ENCODE measurements around the gene OR1D5. TPM values are rescaled to one million over a fixed set of nuclear protein-coding genes. Genes with fewer than 3 reads are reported as not detected.
A peak's percentile ranks its signal among the peaks of the same experiment; 100 is the strongest.
"Not testable (repeated sequence)": the region's sequence is repeated elsewhere in the genome, so short reads cannot be mapped to it uniquely, and the experiment has no call there.

OR1D5 gene, protein sequence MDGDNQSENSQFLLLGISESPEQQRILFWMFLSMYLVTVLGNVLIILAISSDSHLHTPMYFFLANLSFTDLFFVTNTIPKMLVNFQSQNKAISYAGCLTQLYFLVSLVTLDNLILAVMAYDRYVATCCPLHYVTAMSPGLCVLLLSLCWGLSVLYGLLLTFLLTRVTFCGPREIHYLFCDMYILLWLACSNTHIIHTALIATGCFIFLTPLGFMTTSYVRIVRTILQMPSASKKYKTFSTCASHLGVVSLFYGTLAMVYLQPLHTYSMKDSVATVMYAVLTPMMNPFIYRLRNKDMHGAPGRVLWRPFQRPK
- polyA plus RNA-seq (2013, experiment 1 of 2; ENCODE audit: insufficient read length): not detected
- polyA plus RNA-seq (2013, experiment 2 of 2; ENCODE audit: insufficient read length): not detected

DNA sequence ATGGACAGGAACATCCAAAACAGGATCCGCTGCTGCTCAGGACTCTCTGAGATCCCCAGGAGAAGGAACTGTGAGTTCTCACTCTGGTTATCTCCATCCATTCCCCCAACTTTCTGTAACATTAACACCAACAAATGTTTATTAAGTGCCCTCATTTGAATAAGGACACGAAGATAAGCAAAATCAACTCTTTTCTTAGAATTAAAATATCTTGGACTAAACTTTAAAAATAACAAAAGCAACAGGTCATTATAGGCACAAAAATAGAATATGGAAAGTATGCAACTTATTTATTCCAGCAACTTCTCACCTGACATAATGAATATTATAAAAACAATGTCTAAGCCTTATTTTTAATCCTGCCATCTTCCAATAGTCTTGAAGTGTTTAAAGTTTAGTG lies at the start of gene OR1D5:
Gene OR1D5 (minus strand): TSS at position 101 of the 400 bp plus-strand sequence. CDS start 0 bp downstream, at position 101.
- not testable (repeated sequence) for DNase-seq

GRCh38 chr17:3104322-3104721 lies 40.9 kb upstream of the OR1D5 start, which contains the start of gene OR1D2:
OR1D2 (minus strand) TSS chr17:3104422; CDS start chr17:3092996, 11,426 bp downstream.
- no peak for DNase-seq

DNA sequence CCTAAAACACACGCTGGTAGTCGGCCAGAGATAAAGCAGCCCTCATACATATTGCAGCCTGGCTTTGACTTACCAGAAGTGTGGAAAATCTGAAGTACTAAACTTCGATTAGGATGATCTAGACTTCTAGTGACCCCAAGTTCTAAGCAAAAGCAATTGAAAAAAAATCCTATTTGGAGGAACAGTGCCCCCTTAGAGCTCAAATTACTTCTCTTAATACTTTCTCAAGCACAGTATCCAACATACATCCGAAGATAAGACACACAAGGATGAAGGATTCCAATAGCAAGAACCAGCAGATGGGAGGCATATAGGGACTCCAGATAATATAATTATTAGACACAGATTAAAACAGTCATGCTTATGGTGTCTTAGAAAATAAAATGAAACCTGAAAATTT lies 10.4 kb upstream of the OR1D5 start:
- not testable (repeated sequence) for DNase-seq

- DNase-seq: not testable (repeated sequence)
Observed at GRCh38 chr17:3065192-3065591, 1.8 kb upstream of the OR1D5 start.

GRCh38 chr17:3062824-3063377 lies 506 bp downstream of the OR1D5 start:
- not testable (repeated sequence) for DNase-seq

DNA sequence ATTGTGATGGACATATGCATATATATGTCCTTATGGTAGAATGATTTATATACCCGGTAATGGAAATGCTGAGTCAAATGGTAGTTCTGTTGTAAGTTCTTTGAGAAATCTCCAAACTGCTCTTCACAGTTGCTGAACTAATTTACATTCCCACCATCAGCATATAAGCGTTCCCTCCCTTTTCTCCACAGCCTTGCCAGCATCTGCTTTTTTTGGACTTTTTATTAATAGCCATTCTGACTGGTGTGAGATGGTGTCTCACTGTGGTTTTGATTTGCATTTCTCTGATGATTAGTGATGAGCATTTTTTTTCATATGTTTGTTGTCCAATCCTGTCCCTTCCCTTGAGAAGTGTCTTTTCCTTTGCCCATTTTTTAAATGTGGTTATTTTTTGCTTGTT lies 8.5 kb downstream of the OR1D5 start:
- not testable (repeated sequence) for DNase-seq

- DNase-seq: no peak
Observed at GRCh38 chr17:3049705-3050295, 13.6 kb downstream of the OR1D5 start.

- peak; percentile 98 for DNase-seq
Observed at GRCh38 chr17:3048727-3049471, 14.5 kb downstream of the OR1D5 start.

DNA sequence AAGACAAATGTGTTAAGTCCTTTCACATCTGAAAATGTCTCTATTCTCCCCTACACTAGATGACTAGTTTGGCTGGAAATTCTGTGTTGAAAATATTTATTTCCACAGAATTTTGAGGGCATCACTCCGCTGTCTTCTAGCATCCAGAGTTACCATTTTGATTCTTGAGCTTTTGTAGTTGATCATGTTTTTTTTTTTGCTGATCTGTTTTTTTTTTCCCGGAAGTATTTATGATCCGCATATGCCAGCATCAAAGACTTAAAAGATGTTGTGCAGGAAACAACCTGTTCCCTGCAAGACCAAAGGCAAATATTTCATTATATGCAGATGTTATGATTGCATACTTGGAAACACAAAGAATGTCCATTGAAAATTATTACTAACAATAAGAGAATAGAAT lies 16.7 kb downstream of the OR1D5 start:
- DNase-seq: no peak

DNA sequence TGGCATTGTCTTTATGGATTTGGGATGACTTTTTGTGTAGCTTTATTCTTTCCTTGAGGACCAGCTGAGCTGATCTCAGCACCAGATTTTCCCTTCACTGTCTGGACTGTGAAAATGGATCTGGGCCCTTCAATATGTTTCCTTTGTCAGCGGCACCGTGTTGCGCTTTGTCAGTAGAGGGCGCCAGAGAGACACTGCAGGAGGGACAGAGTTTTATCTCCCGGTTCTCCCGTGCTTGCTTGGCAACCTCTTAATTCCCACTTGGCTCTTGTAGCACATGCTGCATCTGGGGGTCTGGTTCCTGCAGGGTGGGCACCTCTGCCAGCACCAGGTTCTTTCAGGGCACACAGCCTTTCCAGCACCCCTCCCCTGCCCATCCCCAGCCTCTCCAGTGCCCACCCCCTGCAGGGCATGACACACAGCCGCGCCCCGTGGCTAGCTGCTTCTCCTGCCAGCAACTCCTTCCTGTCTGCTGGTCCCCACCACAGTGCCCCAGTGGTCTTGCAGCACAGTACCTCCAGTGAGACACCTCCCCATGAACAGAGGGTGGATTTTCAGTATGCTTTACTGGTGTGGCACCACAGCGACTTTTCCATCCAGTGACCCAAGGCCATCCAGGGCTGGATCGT lies 19.6 kb downstream of the OR1D5 start:
- DNase-seq: no peak

DNA sequence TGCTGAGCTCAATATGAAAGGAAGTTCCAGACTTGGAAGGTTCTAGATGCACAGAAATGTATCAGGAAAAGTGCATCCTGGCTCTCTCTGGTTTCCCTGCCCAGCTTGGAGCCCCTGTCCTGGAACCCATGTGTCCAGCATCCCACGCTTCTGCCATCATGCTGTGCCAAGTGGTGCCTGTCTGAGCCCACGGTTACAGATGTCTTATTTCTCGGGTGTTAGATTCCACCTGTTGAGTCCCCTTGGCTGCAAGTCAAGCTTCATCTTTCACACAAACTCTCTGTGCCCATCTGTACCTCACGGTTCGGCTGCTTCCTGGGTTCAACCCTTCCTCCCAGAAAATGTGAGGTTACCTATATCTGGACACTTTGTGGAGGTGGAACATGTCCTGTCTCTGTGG lies 22.5 kb downstream of the OR1D5 start:
- no peak for DNase-seq

- no peak for DNase-seq
Observed at GRCh38 chr17:3039736-3040135, 23.7 kb downstream of the OR1D5 start.

- no peak for DNase-seq
Observed at GRCh38 chr17:3038941-3039340, 24.5 kb downstream of the OR1D5 start.

DNA sequence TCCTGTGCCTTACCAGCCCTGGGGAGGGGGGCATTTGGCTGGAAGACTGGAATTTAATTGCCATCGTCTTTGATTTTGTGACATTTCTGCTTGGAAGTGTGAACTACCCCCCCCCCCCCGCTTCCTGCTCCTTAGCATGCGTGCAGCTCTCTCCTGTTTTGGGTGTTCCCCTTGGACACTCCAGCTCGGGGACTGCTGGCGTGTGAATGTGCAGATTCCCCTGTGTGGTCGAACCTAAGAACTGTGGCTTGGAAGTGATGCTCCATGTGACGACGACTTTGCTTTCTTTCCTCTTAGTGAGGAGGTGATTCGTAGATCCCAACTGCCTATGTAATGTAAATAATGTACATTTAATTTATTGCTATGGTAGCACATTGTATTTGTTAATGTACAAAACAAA lies 26.1 kb downstream of the OR1D5 start:
- DNase-seq: no peak

GRCh38 chr17:3036800-3037199 lies 26.6 kb downstream of the OR1D5 start:
- DNase-seq: no peak

DNA sequence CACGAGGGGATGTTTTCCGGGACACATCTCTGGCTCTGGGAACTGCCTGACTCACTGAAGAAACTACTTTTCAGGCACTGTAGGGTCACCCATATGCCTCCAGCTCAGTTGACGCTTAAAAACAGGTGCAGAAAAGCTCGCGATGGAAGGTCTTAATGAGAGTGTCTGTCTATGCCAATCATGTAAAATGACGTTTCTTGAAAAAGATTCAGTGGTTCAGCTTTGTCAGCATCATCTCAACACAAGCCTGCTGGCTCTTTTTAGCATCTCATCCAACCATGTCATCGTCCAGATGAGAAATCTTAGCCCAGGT lies 27.5 kb downstream of the OR1D5 start:
- no peak for DNase-seq

DNA sequence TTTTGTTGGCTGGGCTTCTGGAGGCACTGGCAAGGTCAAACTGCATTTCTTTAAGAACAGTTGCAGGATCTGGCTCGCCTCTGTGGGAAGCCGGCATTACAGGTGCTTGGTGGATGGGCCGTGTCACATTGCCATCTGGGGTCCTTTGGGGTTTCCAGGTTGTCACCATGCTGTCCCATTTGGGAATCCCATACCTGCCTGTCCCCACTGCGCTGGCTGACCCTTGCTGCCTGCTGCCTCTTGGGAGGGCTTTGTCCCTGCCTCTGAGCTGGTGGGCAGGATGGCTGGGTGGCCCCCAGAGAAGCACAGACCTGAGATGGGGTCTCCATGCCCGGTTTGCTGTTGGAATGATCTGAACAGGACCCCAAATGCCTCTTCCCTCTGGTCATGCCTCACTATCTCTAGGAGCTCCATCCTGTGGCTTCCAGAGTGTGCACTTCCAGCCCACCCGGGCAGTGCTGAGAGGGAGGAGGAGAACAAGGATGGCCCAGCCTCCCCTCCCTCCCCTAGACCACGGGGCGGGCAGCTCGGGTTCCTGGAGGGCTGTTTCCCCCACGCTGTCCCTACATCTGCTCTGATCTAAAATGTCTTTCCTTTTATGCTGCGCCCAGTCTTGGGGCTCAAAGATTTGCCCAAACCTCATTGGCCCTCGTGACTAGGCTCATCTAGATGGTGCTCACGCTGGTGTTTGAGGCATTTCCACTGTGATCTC lies 28.0 kb downstream of the OR1D5 start:
- no peak for DNase-seq

DNA sequence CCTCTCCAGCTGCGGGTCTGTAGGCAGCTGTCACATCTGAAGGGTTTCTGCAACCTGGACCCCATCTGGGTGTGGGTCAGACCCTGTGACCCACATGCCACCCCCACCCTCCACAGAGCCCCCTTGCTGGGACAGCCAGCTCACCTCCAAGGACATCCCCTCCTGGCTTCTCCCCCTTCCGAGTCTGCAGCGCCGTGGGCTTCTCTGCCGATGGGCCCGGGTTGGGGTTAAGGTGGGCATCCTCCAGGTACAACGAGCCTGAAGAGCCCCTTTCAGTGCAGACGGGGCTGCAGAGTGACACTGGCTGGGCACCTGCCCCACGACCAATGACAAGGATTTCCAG lies 28.9 kb downstream of the OR1D5 start:
- DNase-seq: no peak

DNA sequence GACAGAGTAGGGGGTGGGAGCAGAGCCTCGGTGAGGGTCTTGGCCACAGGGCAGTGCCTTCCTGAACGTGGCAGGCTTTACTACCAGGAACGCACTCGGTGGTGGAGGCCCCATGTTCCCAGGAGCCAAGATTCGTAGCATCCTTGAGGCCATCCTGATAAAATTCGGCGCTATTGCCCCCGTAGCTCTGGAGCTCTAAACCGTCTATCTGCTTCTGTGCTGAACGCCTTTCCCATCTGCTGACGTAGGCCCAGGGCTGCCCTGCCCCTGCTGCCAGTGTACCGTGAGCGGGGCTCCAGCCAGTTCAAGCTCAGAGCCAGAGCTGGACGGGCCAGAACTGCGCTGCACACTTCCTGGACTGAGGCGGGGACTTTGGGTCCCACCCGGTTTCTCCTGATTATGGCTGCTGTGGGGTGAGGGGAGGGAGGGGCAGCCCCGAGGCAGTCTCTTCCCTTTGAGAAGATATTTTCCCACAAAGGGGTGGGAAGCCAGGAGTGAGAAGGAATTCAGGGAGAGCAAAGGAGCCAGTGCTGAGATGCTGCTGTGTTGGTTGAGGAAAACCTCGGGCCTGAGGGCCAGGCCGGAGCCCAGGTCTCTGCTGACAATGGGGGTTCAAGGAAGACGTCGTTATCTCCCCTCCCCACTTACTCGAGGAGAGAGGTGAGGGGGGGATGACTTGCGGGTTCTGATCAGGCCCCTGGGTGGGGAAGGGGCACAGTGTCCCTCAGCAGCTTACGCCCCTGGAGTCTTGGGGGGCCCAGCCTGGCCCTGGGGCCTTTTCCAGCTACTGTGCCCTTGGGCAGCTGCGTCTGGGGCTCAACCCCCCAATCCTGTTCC lies 29.4 kb downstream of the OR1D5 start:
- DNase-seq: no peak

DNA sequence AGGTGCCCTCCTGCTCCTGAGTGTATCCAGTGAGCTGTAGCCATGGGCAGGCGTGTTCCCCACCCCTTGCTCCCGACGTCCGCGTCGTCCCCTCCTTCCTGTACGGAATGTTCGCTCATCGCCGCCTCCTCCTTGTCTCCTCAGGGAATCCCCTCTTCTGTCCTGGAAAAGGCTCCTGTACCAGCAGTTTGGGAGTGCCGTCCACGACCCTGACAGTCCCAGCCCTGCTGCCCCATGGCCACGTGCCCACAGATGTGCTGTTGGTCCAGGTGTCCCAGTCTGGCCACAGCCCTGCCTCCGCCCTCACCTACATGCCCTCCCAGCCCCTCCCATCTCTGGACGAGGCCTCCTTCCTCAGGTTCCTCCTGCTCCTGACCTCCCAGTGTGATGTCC lies 30.2 kb downstream of the OR1D5 start:
- no peak for DNase-seq
